H1 (cell line): Measurements from ENCODE around the gene MRPL54. TPM values are rescaled to one million over a fixed set of nuclear protein-coding genes. Genes with fewer than 3 reads are reported as not detected.

ENCODE experiments used
- CREB1 ChIP-seq: IDR thresholded peaks from 2 replicates; pipeline ENCODE4 v1.6.1; 2012; ENCODE audit warnings: inconsistent platforms
- E2F6 ChIP-seq: IDR thresholded peaks from 2 replicates; pipeline ENCODE4 v1.6.1; 2012; ENCODE audit warnings: inconsistent platforms
- FOSL1 ChIP-seq: IDR thresholded peaks from 2 replicates; pipeline ENCODE4 v1.6.1; 2011; ENCODE audit warnings: mild to moderate bottlenecking, low read depth, low read length, moderate library complexity; ENCODE audit not compliant: insufficient read depth
- SP4 ChIP-seq: IDR thresholded peaks from 2 replicates; pipeline ENCODE4 v1.6.1; 2012; ENCODE audit warnings: low read length, inconsistent platforms
- polyA plus RNA-seq, 7 experiments: library from polyadenylated mRNA; depleted of rRNA in 3 of 7; stranded (reverse) in 5 of 7; unstranded in 2 of 7; fragments of >200 nt in 5 of 7; fragments of 200-250 nt in 2 of 7; gene quantifications; 1 replicate in 5 of 7; 2 replicates in 1 of 7; 4 replicates in 1 of 7; pipeline versions ENCODE4 v1.2.1 to v1.2.3, GENCODE V29; 2011 to 2013; ENCODE audit warnings: missing spikeins in 2 of 7, mixed read lengths in 2 of 7
- total RNA-seq: library from RNA; stranded (reverse); fragmentation: NEBNext Ultra II Directional; extraction: Animal tissue kit (Norgen Biotek cat#: 25700); gene quantifications from 2 replicates; pipeline ENCODE4 v1.2.1, GENCODE V29; 2021

Gene MRPL54
- total and polyA plus RNA-seq, 2 of the 8 experiments (the other 6 are each of a cell fraction or from before 2014, with no cell fraction given) = 63.8 to 72.8 TPM

GRCh38 chr19:3778104-3778867, 15.8 kb downstream of the MRPL54 start (continued):
- no peak for TF ChIP-seq E2F6
- TF ChIP-seq SP4 = no peak
- TF ChIP-seq CREB1 = no peak
- no peak for TF ChIP-seq FOSL1
